NCI-H1105 treated with DMSO at 0.1 percent for 48 hours (cell line): ENCODE measurements around the gene ZFP92.
"Not testable (repeated sequence)": the region's sequence is repeated elsewhere in the genome, so short reads cannot be mapped to it uniquely, and the experiment has no call there.

Source experiments
- DNase-seq: peaks from one replicate; lab custom pipeline; 2025; lab: John Stamatoyannopoulos, UW

The ZFP92 gene

GRCh38 chrX:153387345-153387744 is 23.9 kb upstream of the ZFP92 start:
- DNase-seq, result no peak

GRCh38 chrX:153387987-153388721 is 23.1 kb upstream of the ZFP92 start:
- DNase-seq, result no peak

GRCh38 chrX:153388722-153389459 is 22.4 kb upstream of the ZFP92 start:
- DNase-seq, result no peak

- not testable (repeated sequence) for DNase-seq
Observed at GRCh38 chrX:153389460-153389768, 21.9 kb upstream of the ZFP92 start.

GRCh38 chrX:153392642-153393321 is 18.5 kb upstream of the ZFP92 start:
- DNase-seq, result no peak

- DNase-seq, result no peak
Observed at GRCh38 chrX:153394612-153395011, 16.7 kb upstream of the ZFP92 start.

GRCh38 chrX:153395613-153396319 is 15.5 kb upstream of the ZFP92 start:
- DNase-seq, result no peak

GRCh38 chrX:153396320-153397195 is 14.7 kb upstream of the ZFP92 start:
- DNase-seq, result no peak

GRCh38 chrX:153397256-153397960 is 13.9 kb upstream of the ZFP92 start:
- DNase-seq, result peak; percentile 30

GRCh38 chrX:153398275-153398960 is 12.9 kb upstream of the ZFP92 start:
- no peak for DNase-seq

- no peak for DNase-seq
Observed at GRCh38 chrX:153400146-153401132, 10.8 kb upstream of the ZFP92 start.

GRCh38 chrX:153401133-153401764 is 10.0 kb upstream of the ZFP92 start, which contains the start of gene PNMA6E:
TSS of gene PNMA6E (minus strand) at chrX:153401350. CDS start at chrX:153398849, 2,501 bp downstream.
- DNase-seq, result no peak

GRCh38 chrX:153404333-153404732 is 6.9 kb upstream of the ZFP92 start:
- not testable (repeated sequence) for DNase-seq

- DNase-seq, result no peak
Observed at GRCh38 chrX:153405426-153405825, 5.8 kb upstream of the ZFP92 start.

GRCh38 chrX:153406011-153406410 is 5.3 kb upstream of the ZFP92 start:
- no peak for DNase-seq

- no peak for DNase-seq
Observed at GRCh38 chrX:153406903-153407302, 4.4 kb upstream of the ZFP92 start.

GRCh38 chrX:153407736-153408135 is 3.5 kb upstream of the ZFP92 start:
- no peak for DNase-seq

- no peak for DNase-seq
Observed at GRCh38 chrX:153408221-153408721, 3.0 kb upstream of the ZFP92 start.
